ENCODE results near the gene H2AZ1. TPM values are rescaled to one million over a fixed set of nuclear protein-coding genes. Genes with fewer than 3 reads are reported as not detected.
"Not testable (repeated sequence)": the region's sequence is repeated elsewhere in the genome, so short reads cannot be mapped to it uniquely, and the experiment has no call there.

H2AZ1 gene
- total and polyA plus RNA-seq, 2 donors (not counting 1 experiment from before 2014, with no cell fraction given): 132 to 275 TPM

GRCh38 chr4:99965173-99965572 is 15.1 kb upstream of the H2AZ1 start:
- no peak overlapping the region for H2AFZ ChIP-seq (ENCODE audit: low read length)
- H3K4me1 ChIP-seq (ENCODE audit: control insufficient read depth, extremely low read depth, insufficient read depth, low read length): peaks cover 5% of the 10 kb centered on the region
- no peak overlapping the region for H3K9ac ChIP-seq (ENCODE audit: insufficient read depth, low read length)
- no peaks in the 10 kb centered on the region for H3K27me3 ChIP-seq (ENCODE audit: control insufficient read depth, insufficient read depth, low read length)
- no peak for DNase-seq (ENCODE audit: low read depth in 2 of 2)
- no peaks in the 10 kb centered on the region for H3K36me3 ChIP-seq (ENCODE audit: control insufficient read depth, insufficient read depth, low read length)
- TF ChIP-seq EZH2 (IDR thresholded peaks at IDR 0.05; ENCODE audit: low read length, missing control alignments) (no peak), CTCF (conservative IDR thresholded peaks at IDR 0.05 in 1 of 2, IDR thresholded peaks at IDR 0.05 in 1 of 2; ENCODE audit: low read depth in 1 of 2, low read length in 2 of 2) (no peak)
- no peak overlapping the region for H3K4me3 ChIP-seq (replicated peaks in 1 of 4; ENCODE audit: control extremely low read depth in 1 of 4, insufficient read depth in 1 of 4, low read depth in 3 of 4, low read length in 4 of 4)
- no peaks in the 10 kb centered on the region for H4K20me1 ChIP-seq (ENCODE audit: control insufficient read depth, extremely low read depth, insufficient read depth, low read length)
- no peaks in the 10 kb centered on the region for H3K9me3 ChIP-seq (ENCODE audit: control insufficient read depth, insufficient read depth, low read depth, low read length)
- H3K4me2 ChIP-seq (ENCODE audit: extremely low read depth, insufficient read depth, low read length): no peak overlapping the region
- no peaks in the 10 kb centered on the region for H3K79me2 ChIP-seq (ENCODE audit: control insufficient read depth, insufficient read depth, low read length)
- no peak overlapping the region for H3K27ac ChIP-seq (ENCODE audit: insufficient read depth, low read length)

GRCh38 chr4:99961711-99962110 is 11.6 kb upstream of the H2AZ1 start:
- Histone ChIP-seq H3K9ac (ENCODE audit: insufficient read depth, low read length) (no peak overlapping the region), H3K36me3 (ENCODE audit: control insufficient read depth, insufficient read depth, low read length) (no peaks in the 10 kb centered on the region)

GRCh38 chr4:99960648-99961047 is 10.6 kb upstream of the H2AZ1 start:
- TF ChIP-seq EZH2 (IDR thresholded peaks at IDR 0.05; ENCODE audit: low read length, missing control alignments): no peak
- TF ChIP-seq CTCF (conservative IDR thresholded peaks at IDR 0.05 in 1 of 2, IDR thresholded peaks at IDR 0.05 in 1 of 2; ENCODE audit: low read depth in 1 of 2, low read length in 2 of 2): no peak
- no peak overlapping the region for H3K4me3 ChIP-seq (replicated peaks in 1 of 4; ENCODE audit: control extremely low read depth in 1 of 4, insufficient read depth in 1 of 4, low read depth in 3 of 4, low read length in 4 of 4)
- H3K4me2 ChIP-seq (ENCODE audit: extremely low read depth, insufficient read depth, low read length): no peak overlapping the region
- H3K27ac ChIP-seq (ENCODE audit: insufficient read depth, low read length): no peak overlapping the region
- H3K27me3 ChIP-seq (ENCODE audit: control insufficient read depth, insufficient read depth, low read length): no peaks in the 10 kb centered on the region
- DNase-seq (ENCODE audit: low read depth in 2 of 2): no peak
- H3K4me1 ChIP-seq (ENCODE audit: control insufficient read depth, extremely low read depth, insufficient read depth, low read length): no peaks in the 10 kb centered on the region
- no peaks in the 10 kb centered on the region for H3K36me3 ChIP-seq (ENCODE audit: control insufficient read depth, insufficient read depth, low read length)
- no peaks in the 10 kb centered on the region for H3K9me3 ChIP-seq (ENCODE audit: control insufficient read depth, insufficient read depth, low read depth, low read length)
- H2AFZ ChIP-seq (ENCODE audit: low read length): no peak overlapping the region
- no peaks in the 10 kb centered on the region for H4K20me1 ChIP-seq (ENCODE audit: control insufficient read depth, extremely low read depth, insufficient read depth, low read length)
- no peaks in the 10 kb centered on the region for H3K79me2 ChIP-seq (ENCODE audit: control insufficient read depth, insufficient read depth, low read length)
- H3K9ac ChIP-seq (ENCODE audit: insufficient read depth, low read length): no peak overlapping the region

More at GRCh38 chr4:99961711-99962110, 11.6 kb upstream of the H2AZ1 start:
- Histone ChIP-seq H3K4me3 (replicated peaks in 1 of 4; ENCODE audit: control extremely low read depth in 1 of 4, insufficient read depth in 1 of 4, low read depth in 3 of 4, low read length in 4 of 4) (no peak overlapping the region), H3K79me2 (ENCODE audit: control insufficient read depth, insufficient read depth, low read length) (no peaks in the 10 kb centered on the region), H2AFZ (ENCODE audit: low read length) (no peak overlapping the region), H3K27me3 (ENCODE audit: control insufficient read depth, insufficient read depth, low read length) (no peaks in the 10 kb centered on the region), H4K20me1 (ENCODE audit: control insufficient read depth, extremely low read depth, insufficient read depth, low read length) (no peaks in the 10 kb centered on the region), H3K9me3 (ENCODE audit: control insufficient read depth, insufficient read depth, low read depth, low read length) (no peaks in the 10 kb centered on the region), H3K4me1 (ENCODE audit: control insufficient read depth, extremely low read depth, insufficient read depth, low read length) (no peaks in the 10 kb centered on the region), H3K4me2 (ENCODE audit: extremely low read depth, insufficient read depth, low read length) (no peak overlapping the region), H3K27ac (ENCODE audit: insufficient read depth, low read length) (no peak overlapping the region)
- no peak for DNase-seq (ENCODE audit: low read depth in 2 of 2)
- TF ChIP-seq EZH2 (IDR thresholded peaks at IDR 0.05; ENCODE audit: low read length, missing control alignments) (no peak), CTCF (conservative IDR thresholded peaks at IDR 0.05 in 1 of 2, IDR thresholded peaks at IDR 0.05 in 1 of 2; ENCODE audit: low read depth in 1 of 2, low read length in 2 of 2) (no peak)

GRCh38 chr4:99958207-99958606 is 8.1 kb upstream of the H2AZ1 start:
- H4K20me1 ChIP-seq (ENCODE audit: control insufficient read depth, extremely low read depth, insufficient read depth, low read length); H3K9me3 ChIP-seq (ENCODE audit: control insufficient read depth, insufficient read depth, low read depth, low read length); H3K9ac ChIP-seq (ENCODE audit: insufficient read depth, low read length); H3K27me3 ChIP-seq (ENCODE audit: control insufficient read depth, insufficient read depth, low read length); H3K4me1 ChIP-seq (ENCODE audit: control insufficient read depth, extremely low read depth, insufficient read depth, low read length); DNase-seq (ENCODE audit: low read depth in 2 of 2); H3K27ac ChIP-seq (ENCODE audit: insufficient read depth, low read length); H3K36me3 ChIP-seq (ENCODE audit: control insufficient read depth, insufficient read depth, low read length); H3K4me2 ChIP-seq (ENCODE audit: extremely low read depth, insufficient read depth, low read length); H2AFZ ChIP-seq (ENCODE audit: low read length); H3K79me2 ChIP-seq (ENCODE audit: control insufficient read depth, insufficient read depth, low read length); H3K4me3 ChIP-seq (replicated peaks in 1 of 4; ENCODE audit: control extremely low read depth in 1 of 4, insufficient read depth in 1 of 4, low read depth in 3 of 4, low read length in 4 of 4): not testable (repeated sequence)

All from fibroblast of lung (primary cell).